ENCODE results near the gene TRIM65. TPM values are rescaled to one million over a fixed set of nuclear protein-coding genes. Genes with fewer than 3 reads are reported as not detected.

The TRIM65 gene
- total and polyA plus RNA-seq, 2 experiments from 2014 or later: 13.8 to 54.0 TPM

- H3K9me3 Mint-ChIP-seq: no peaks in the 10 kb centered on the region
- Histone ChIP-seq H4K20me1 (replicated peaks; ENCODE audit: insufficient read depth) (no peaks in the 10 kb centered on the region; the same call in 1 of the 2 replicates), H3K79me2 (replicated peaks; ENCODE audit: insufficient read depth) (peaks cover 18% of the 10 kb centered on the region), H3K4me3 (peak overlapping the region; percentile 78), H3K27ac (ENCODE audit: low read depth) (no peak overlapping the region), H3K9me2 (ENCODE audit: insufficient read depth) (no peaks in the 10 kb centered on the region), H3K27me3 (ENCODE audit: insufficient read depth) (no peaks in the 10 kb centered on the region), H2AFZ (no peak overlapping the region), H3K36me3 (ENCODE audit: insufficient read depth) (peaks cover 9% of the 10 kb centered on the region; the same call in 1 of the 2 replicates), H3F3A (replicated peaks; ENCODE audit: low read depth) (peaks cover 24% of the 10 kb centered on the region), H3K4me1 (ENCODE audit: insufficient read depth) (peaks cover 18% of the 10 kb centered on the region; the same call in 1 of the 2 replicates), H3K4me2 (peak overlapping the region; percentile 92)
- H3K4me3 Mint-ChIP-seq: peak overlapping the region; percentile 83
- H3K4me1 Mint-ChIP-seq: peaks cover 26% of the 10 kb centered on the region
- DNase-seq (ENCODE audit: low spot score) (peak; percentile 83), ATAC-seq (peak; percentile 47)
- peaks cover 13% of the 10 kb centered on the region for H3K27me3 Mint-ChIP-seq (ENCODE audit: insufficient read depth, low read depth, poor library complexity)
- H3K36me3 Mint-ChIP-seq (ENCODE audit: low read depth): peaks cover 37% of the 10 kb centered on the region
- TF ChIP-seq ETS1 (IDR thresholded peaks at IDR 0.05) (no peak), CTCF (conservative IDR thresholded peaks at IDR 0.05; ENCODE audit: low read depth in 2 of 2) (peak; percentile 40 to 48; a peak in 3 of 4 replicates)
- H3K27ac Mint-ChIP-seq: peak overlapping the region; percentile 80
These were observed 1.2 kb downstream of the TRIM65 start for GRCh38 chr17:75895370-75896155.

GRCh38 chr17:75894049-75894733 lies 2.6 kb downstream of the TRIM65 start:
- no peak overlapping the region for H2AFZ ChIP-seq
- ATAC-seq: peak; percentile 9
- H3K36me3 Mint-ChIP-seq (ENCODE audit: low read depth): peaks cover 36% of the 10 kb centered on the region
- H3K36me3 ChIP-seq (ENCODE audit: insufficient read depth): no peaks in the 10 kb centered on the region
- peaks cover 18% of the 10 kb centered on the region for H3K79me2 ChIP-seq (replicated peaks; ENCODE audit: insufficient read depth)
- H3K27me3 Mint-ChIP-seq (ENCODE audit: insufficient read depth, low read depth, poor library complexity): peaks cover 15% of the 10 kb centered on the region
- peak; percentile 68 for DNase-seq (ENCODE audit: low spot score)
- no peaks in the 10 kb centered on the region for H3K27me3 ChIP-seq (ENCODE audit: insufficient read depth)
- peak overlapping the region; percentile 19; the same call in 1 of the 2 replicates for H3K27ac Mint-ChIP-seq
- H3K4me1 ChIP-seq (ENCODE audit: insufficient read depth): peaks cover 18% of the 10 kb centered on the region; the same call in 1 of the 2 replicates
- H3K4me3 Mint-ChIP-seq: peak overlapping the region; percentile 8
- H4K20me1 ChIP-seq (replicated peaks; ENCODE audit: insufficient read depth): no peaks in the 10 kb centered on the region; the same call in 1 of the 2 replicates
- H3K4me2 ChIP-seq: peak overlapping the region; percentile 92; the same call in 1 of the 2 replicates
- H3K4me3 ChIP-seq: no peak overlapping the region
- no peaks in the 10 kb centered on the region for H3K9me3 Mint-ChIP-seq
- H3K27ac ChIP-seq (ENCODE audit: low read depth): peak overlapping the region; percentile 59; the same call in 1 of the 2 replicates
- H3F3A ChIP-seq (replicated peaks; ENCODE audit: low read depth): peaks cover 32% of the 10 kb centered on the region
- no peaks in the 10 kb centered on the region for H3K9me2 ChIP-seq (ENCODE audit: insufficient read depth)
- H3K4me1 Mint-ChIP-seq: peaks cover 26% of the 10 kb centered on the region
- TF ChIP-seq ZNF331 (CRISPR knock-in tag; IDR thresholded peaks at IDR 0.05; ENCODE audit: low read depth): no peak
- TF ChIP-seq ZNF462 (CRISPR knock-in tag; IDR thresholded peaks at IDR 0.05): no peak
- TF ChIP-seq EZH2 (IDR thresholded peaks at IDR 0.05; ENCODE audit: low read depth, unreplicated experiment): no peak
- no peak; the same call in 1 of the 2 replicates for TF ChIP-seq POLR2AphosphoS5 (IDR thresholded peaks at IDR 0.05; ENCODE audit: low read depth)
- no peak for TF ChIP-seq NANOG (IDR thresholded peaks at IDR 0.05; ENCODE audit: borderline replicate concordance)
- TF ChIP-seq ZNF114 (CRISPR knock-in tag; IDR thresholded peaks at IDR 0.05): no peak
- no peak for TF ChIP-seq JUNB (IDR thresholded peaks at IDR 0.05; ENCODE audit: unreplicated experiment)
